Lower lobe of right lung (tissue), 2 donors: ENCODE measurements around the gene CXCL16. TPM values are rescaled to one million over a fixed set of nuclear protein-coding genes. Genes with fewer than 3 reads are reported as not detected.
"Not testable (repeated sequence)": the region's sequence is repeated elsewhere in the genome, so short reads cannot be mapped to it uniquely, and the experiment has no call there.

Experiments used
- ATAC-seq, 2 donors: fragments of 200-7000 bp; cut with Tn5 transposase; one replicate each; pipeline ENCODE4 v1.9.1; 2020 to 2022; ENCODE audit warnings: mild to moderate bottlenecking in 2 of 2, moderate library complexity in 2 of 2
- DNase-seq: peaks from one replicate; pipeline ENCODE4 v3.0.0-alpha.2; 2020
- H3K27ac ChIP-seq: fragments of 200-600 bp; one replicate; pipeline ENCODE4 v1.8.0; 2022
- H3K27me3 ChIP-seq: fragments of 200-600 bp; one replicate; pipeline ENCODE4 v1.8.0; 2022; ENCODE audit warnings: low read depth
- H3K36me3 ChIP-seq: fragments of 200-600 bp; one replicate; pipeline ENCODE4 v1.8.0; 2022; ENCODE audit warnings: mild to moderate bottlenecking
- H3K4me1 ChIP-seq: fragments of 200-600 bp; one replicate; pipeline ENCODE4 v1.8.0; 2022
- H3K4me3 ChIP-seq: fragments of 200-600 bp; one replicate; pipeline ENCODE4 v1.8.0; 2022; ENCODE audit warnings: mild to moderate bottlenecking
- H3K9me3 ChIP-seq: fragments of 200-600 bp; one replicate; pipeline ENCODE4 v1.8.0; 2022
- intact Hi-C: fragments of 100-400 bp; cut with DNase I; formaldehyde crosslinking; loops from one replicate; pipeline ENCODE4 v1.11.0; 2022
- total RNA-seq: library from RNA; stranded (reverse); fragmentation: NEBNext Ultra II Directional; extraction: Animal tissue kit (Norgen Biotek cat#: 25700); gene quantifications from one replicate; pipeline ENCODE4 v1.2.1, GENCODE V29; 2021
- TF ChIP-seq, protein P1 (sequence below): fragments of 200-600 bp; IDR thresholded peaks from one replicate; pipeline ENCODE4 v1.8.0; 2022; ENCODE audit warnings: antibody characterized with exemption, mild to moderate bottlenecking
- donor health status: DM: no; HTN: yes; CAD: no; lungs with severe emphysema.

CXCL16 gene
- total RNA-seq, 1 donor from 2014 or later, result 249 TPM

- Histone ChIP-seq H3K27ac (peak within 1 kb of the TSS; percentile 85), H3K36me3 (no peaks in the 10 kb centered on the region), H3K27me3 (no peaks in the 10 kb centered on the region), H3K4me1 (peaks cover 41% of the 10 kb centered on the region), H3K9me3 (no peaks in the 10 kb centered on the region), H3K4me3 (peak within 1 kb of the TSS; percentile 73)
- DNase-seq (peak; percentile 99), ATAC-seq (peak; percentile 94 to 97)
- intact Hi-C loops, result no loop called here
- TF ChIP-seq, protein P1, sequence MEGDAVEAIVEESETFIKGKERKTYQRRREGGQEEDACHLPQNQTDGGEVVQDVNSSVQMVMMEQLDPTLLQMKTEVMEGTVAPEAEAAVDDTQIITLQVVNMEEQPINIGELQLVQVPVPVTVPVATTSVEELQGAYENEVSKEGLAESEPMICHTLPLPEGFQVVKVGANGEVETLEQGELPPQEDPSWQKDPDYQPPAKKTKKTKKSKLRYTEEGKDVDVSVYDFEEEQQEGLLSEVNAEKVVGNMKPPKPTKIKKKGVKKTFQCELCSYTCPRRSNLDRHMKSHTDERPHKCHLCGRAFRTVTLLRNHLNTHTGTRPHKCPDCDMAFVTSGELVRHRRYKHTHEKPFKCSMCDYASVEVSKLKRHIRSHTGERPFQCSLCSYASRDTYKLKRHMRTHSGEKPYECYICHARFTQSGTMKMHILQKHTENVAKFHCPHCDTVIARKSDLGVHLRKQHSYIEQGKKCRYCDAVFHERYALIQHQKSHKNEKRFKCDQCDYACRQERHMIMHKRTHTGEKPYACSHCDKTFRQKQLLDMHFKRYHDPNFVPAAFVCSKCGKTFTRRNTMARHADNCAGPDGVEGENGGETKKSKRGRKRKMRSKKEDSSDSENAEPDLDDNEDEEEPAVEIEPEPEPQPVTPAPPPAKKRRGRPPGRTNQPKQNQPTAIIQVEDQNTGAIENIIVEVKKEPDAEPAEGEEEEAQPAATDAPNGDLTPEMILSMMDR, result peak; percentile 58
These were observed 29.7 kb downstream of the CXCL16 start, which contains the start of gene ARRB2 for GRCh38 chr17:4709794-4710692. Gene ARRB2, plus strand, starts transcription at chr17:4710632. Its CDS starts 90 bp downstream, at chr17:4710722.

DNA sequence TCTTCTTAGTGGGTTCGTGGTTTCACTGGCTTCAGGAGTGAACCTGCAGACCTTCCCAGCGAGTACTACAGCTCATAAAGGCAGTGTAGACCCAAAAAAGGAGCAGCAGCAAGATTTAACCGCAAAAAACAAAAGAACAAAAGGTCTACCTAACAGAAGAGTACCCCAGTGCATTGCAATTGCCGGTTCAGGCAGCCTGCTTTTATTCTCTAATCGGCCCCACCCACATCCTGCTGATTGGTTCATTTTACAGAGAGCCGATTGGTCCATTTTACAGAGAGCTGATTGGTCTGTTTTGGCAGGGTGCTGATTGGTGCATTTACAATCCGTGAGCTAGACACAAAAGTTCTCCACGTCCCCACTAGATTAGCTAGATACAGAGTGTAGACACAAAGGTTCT is 31.3 kb downstream of the CXCL16 start:
- Histone ChIP-seq H3K36me3 (no peaks in the 10 kb centered on the region), H3K4me1 (peaks cover 33% of the 10 kb centered on the region), H3K4me3 (no peak overlapping the region), H3K27ac (no peak overlapping the region), H3K9me3 (no peaks in the 10 kb centered on the region), H3K27me3 (no peaks in the 10 kb centered on the region)
- intact Hi-C loops, result no loop called here
- TF ChIP-seq, protein P1, result no peak
- ATAC-seq (no peak), DNase-seq (no peak)

DNA sequence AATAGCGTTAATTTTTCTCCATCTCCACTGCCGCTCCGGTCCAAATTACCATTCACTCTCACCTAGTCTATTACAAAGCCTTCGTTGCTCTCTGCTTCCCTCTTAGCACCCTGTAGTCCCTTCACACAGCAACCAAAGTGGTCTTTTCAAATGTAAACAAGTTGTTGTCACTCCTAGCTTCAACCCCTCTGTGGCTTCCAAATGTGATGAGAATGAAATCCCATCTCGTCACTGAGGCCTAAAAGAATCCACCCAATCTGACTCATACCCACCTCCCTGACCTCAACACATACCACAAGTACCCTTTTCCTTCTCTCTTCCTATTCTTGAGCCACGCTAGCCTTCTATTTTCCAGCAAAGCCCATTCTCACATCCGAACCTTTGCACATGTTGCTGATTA is 33.6 kb downstream of the CXCL16 start:
- intact Hi-C loops, result no loop called here
- ATAC-seq (no peak), DNase-seq (no peak)
- Histone ChIP-seq H3K9me3 (no peaks in the 10 kb centered on the region), H3K4me3 (no peak overlapping the region), H3K4me1 (peaks cover 27% of the 10 kb centered on the region), H3K36me3 (no peaks in the 10 kb centered on the region), H3K27me3 (no peaks in the 10 kb centered on the region), H3K27ac (no peak overlapping the region)
- TF ChIP-seq, protein P1, result no peak

- no peaks in the 10 kb centered on the region for H3K27me3 ChIP-seq
- no peak overlapping the region for H3K4me3 ChIP-seq
- no peaks in the 10 kb centered on the region for H3K36me3 ChIP-seq
- peaks cover 23% of the 10 kb centered on the region for H3K4me1 ChIP-seq
- H3K27ac ChIP-seq, result no peak overlapping the region
- no peaks in the 10 kb centered on the region for H3K9me3 ChIP-seq
- intact Hi-C loops, result no loop called here
- ATAC-seq, result no peak
- TF ChIP-seq, protein P1, result no peak
- no peak for DNase-seq
These were observed 34.7 kb downstream of the CXCL16 start for GRCh38 chr17:4704991-4705390.

- H3K27me3 ChIP-seq, ATAC-seq, DNase-seq, H3K36me3 ChIP-seq, H3K9me3 ChIP-seq, intact Hi-C loops: not testable (repeated sequence)
- Histone ChIP-seq H3K4me1 (peaks cover 19% of the 10 kb centered on the region), H3K27ac (peak overlapping the region; percentile 84), H3K4me3 (peak overlapping the region; percentile 89)
These were observed 35.2 kb downstream of the CXCL16 start for GRCh38 chr17:4704574-4704907.

DNA sequence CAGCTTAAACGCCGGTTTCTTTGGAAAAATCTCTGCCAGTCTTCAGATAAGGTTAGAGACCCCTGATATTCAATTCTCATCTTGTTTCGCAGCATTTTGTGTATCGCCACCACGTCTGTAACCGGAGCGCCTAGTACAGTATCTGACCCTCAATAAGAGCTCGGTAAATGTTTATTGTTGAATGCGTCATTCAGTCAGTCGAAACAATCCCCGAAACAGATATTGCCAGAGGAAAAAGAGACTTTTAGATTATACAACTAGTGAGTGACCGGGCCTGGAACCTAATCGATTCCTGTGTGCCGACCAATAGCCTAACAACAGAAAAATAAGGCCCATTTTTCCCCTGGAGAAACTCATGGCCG is 36.4 kb downstream of the CXCL16 start:
- Histone ChIP-seq H3K36me3 (no peaks in the 10 kb centered on the region), H3K9me3 (no peaks in the 10 kb centered on the region), H3K27me3 (no peaks in the 10 kb centered on the region), H3K4me1 (peaks cover 15% of the 10 kb centered on the region), H3K4me3 (peak overlapping the region; percentile 89), H3K27ac (peak overlapping the region; percentile 84)
- no peak for DNase-seq
- peak in 1 of 2 donors; percentile 25 for ATAC-seq
- TF ChIP-seq, protein P1, result no peak
- intact Hi-C loops, result no loop called here
